HEK293T (cell line): ENCODE data around the gene ZNF737.

ENCODE experiments used
- BHLHE40 ChIP-seq: fragments of 450-650 bp; IDR thresholded peaks from 2 replicates; pipeline ENCODE4 v1.6.1; 2016; ENCODE audit warnings: mild to moderate bottlenecking, moderate library complexity, borderline replicate concordance
- ELF4 ChIP-seq: fragments of 450-650 bp; IDR thresholded peaks from 2 replicates; pipeline ENCODE4 v1.6.1; 2017; ENCODE audit warnings: antibody characterized with exemption
- FOXA1 ChIP-seq: fragments of 450-650 bp; IDR thresholded peaks from 2 replicates; pipeline ENCODE4 v1.6.1; 2016; ENCODE audit warnings: mild to moderate bottlenecking
- FOXK2 ChIP-seq: fragments of 450-650 bp; IDR thresholded peaks from 2 replicates; pipeline ENCODE4 v1.6.1; 2016; ENCODE audit warnings: mild to moderate bottlenecking
- LEF1 ChIP-seq: fragments of 450-650 bp; IDR thresholded peaks from 2 replicates; pipeline ENCODE4 v1.6.1; 2017; ENCODE audit warnings: mild to moderate bottlenecking, borderline replicate concordance
- SUZ12 ChIP-seq: fragments of 450-650 bp; IDR thresholded peaks from 2 replicates; pipeline ENCODE4 v1.6.1; 2016; ENCODE audit warnings: mild to moderate bottlenecking
- TARDBP ChIP-seq: fragments of 450-650 bp; IDR thresholded peaks from 2 replicates; pipeline ENCODE4 v1.6.1; 2016
- ZNF384 ChIP-seq: fragments of 450-650 bp; IDR thresholded peaks from 2 replicates; pipeline ENCODE4 v1.6.1; 2016

DNA sequence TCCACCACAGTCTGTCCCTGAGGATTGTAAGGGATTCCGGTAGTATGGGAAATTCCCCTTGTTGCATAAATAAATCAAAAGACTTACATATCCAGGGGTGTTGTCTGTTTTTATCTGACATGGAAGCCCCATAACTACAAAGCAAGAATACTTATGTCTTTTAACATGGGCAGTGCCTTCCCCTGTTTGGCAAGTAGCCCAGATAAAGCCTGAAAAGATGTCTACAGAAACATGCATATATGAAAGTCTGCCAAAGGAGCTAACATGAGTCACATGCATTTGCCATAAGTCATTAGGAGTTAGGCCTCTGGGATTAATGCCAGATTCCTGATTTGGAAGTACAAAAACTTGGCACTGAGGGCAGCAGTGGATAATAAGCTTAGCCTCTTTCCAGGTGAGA, 62.1 kb downstream of the ZNF737 start:
- TF ChIP-seq FOXK2: no peak
- no peak for TF ChIP-seq ZNF384
- no peak for TF ChIP-seq BHLHE40
- TF ChIP-seq FOXA1: no peak
- no peak for TF ChIP-seq TARDBP
- TF ChIP-seq ELF4: no peak
- no peak for TF ChIP-seq SUZ12
- no peak for TF ChIP-seq LEF1
